Embryonic facial prominence (tissue), 1 donor: ENCODE results near the gene CHMP6.

ENCODE experiments used
- DNase-seq: peaks from one replicate; pipeline ENCODE4 v3.0.0-alpha.2; 2016; ENCODE audit errors: extremely low spot score

The CHMP6 gene

DNA sequence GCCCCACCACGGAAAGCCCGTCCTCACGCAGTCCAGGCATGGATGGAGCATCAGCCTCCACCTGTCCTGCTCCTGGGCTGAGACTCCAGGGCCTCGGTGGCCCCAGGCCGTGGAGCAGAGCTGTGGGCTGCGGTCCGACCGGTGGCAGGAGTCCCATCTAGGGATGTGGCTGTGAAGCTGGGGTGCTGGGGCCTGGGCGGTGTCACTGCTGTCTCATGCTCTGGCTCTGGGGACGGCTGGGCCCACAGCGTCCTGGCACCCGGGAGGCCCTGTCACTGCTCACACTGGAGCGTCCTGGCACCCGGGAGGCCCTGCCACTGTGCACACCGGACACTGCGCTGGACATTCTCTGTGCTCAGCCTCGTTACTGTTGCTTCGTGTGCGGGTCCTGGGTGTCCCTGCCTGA is 51.7 kb downstream of the CHMP6 start:
- no peak for DNase-seq

- no peak for DNase-seq
Observed at GRCh38 chr17:81043725-81044427, 52.2 kb downstream of the CHMP6 start.

- no peak for DNase-seq
Observed at GRCh38 chr17:81044428-81044763, 52.8 kb downstream of the CHMP6 start.

DNA sequence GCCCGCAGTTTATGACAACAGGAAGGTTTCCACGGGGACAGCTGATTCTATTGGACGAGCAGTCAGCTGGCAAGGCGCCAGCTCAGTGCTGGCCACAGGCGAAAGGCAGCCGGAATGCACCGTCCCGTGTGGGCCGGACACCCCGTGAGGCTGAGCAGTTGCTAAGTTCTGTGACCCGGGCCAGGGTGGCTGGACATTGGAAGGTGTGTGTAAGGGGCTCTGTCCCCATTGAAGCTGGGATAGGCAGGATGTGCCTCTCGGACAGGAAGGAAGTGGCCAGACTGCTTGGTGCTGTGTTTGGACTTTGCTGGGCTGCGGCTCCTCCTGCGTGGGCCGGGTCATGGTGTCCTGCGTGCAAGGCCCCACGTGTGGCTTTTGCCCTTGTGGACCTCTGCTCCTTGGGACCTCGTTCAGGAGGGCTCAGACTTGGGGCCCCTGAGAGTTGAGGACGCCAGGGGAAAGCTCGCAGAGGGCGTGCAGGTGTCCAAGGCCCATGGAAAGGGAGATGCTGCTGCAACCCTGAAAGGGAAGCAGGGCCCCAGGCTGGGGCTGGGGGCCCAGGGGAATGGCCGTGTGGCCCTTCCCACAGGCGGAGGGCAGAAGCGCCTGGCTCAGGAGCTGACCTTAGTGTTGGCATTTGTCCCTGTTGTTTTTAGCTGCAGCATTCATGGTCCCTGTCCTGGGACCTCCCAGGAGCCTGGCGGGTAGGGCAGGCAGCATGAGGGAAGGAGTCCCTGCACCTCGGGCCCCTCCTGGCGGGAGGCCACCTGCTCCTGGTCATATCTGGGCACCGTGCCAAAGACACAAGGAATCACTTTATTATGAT is 53.3 kb downstream of the CHMP6 start:
- no peak for DNase-seq

GRCh38 chr17:81045590-81046095 is 54.0 kb downstream of the CHMP6 start:
- DNase-seq = no peak

DNA sequence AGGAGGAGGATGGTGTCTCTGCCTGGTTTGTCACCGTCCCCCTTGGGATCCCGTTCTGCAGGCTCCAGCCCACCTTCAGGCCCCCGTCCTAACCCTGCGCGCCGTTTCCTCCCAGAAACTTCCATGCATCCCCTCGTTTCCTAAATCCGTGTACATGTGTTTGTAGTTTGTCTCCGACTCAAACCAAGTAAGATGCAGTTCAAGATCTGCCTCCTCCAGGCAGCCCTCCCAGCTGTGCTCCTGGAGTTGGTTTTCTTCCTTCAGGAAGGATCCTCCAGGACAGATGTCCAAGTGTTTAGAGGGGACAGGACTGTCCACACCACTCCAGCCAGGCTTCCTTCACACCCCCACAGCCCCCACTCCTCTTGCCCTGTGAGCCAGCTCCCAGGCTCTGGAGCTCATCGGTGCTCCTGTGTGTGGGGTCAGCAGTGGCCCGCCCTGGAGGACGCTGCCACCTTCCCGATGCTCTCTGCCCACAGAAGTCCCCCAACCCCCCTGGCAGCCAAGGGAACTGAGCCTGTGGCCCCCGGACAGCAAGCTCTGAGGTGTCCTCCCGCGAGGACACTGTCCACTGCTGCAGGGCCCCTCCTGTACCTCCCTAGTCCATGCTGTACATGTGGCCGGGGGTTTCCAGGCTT is 54.6 kb downstream of the CHMP6 start:
- DNase-seq = no peak

DNA sequence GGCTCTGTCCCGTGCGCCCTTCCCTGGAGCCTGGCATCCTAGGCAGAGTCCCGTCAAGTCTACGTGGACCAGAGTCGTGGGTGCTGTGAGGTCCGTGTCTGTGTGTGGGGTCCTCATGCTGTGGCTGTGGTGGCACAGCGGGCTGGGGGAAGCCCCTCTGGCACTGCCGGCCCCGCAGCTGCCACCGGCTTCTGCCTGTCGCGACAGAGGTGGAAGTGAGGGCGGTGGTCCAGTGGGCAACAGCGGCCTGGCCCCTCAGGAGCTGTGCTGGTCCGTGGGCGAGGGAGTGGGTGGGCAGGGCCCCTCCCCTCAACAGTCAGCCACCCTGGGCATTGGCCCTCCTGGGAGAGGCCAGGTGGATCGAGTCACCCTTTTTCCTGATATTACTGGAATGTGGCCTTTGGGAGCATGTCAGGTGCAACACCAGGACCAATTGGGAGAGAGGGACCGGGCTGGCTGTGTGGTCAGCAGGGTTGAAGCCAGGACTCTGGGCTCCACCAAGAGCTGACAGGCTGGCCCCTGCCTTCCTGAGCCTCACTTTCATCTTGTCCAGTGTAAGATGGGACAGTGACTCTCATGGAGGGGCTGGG is 55.2 kb downstream of the CHMP6 start:
- DNase-seq = no peak

DNA sequence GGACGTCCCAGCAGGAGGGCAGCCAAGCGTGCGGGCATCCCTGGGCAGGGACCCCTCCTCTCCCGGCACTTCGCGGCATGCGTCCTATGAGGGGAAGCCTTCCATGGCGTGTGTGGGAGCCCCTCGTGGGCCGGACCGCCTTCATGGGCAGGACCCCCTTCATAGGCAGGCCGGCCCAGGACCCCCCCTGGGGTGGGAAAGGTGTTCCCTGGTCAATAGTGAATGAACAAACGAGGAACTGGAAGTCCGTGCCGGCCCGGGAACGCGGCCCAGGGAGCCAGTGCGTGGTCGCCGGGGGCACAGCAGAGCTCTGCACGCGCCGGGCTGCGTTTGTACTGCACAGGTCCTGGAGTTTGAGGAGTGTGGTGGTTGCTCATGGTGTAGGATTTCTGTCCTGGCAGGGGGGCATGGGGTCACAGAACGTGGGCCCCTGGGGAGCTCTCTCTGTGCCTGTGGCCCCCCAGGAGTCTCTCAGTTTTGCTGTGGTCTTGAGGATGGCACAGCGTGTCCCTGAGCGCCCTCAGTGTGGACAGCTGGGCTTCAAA is 57.3 kb downstream of the CHMP6 start:
- DNase-seq = no peak

- no peak for DNase-seq
Observed at GRCh38 chr17:81049372-81049911, 57.8 kb downstream of the CHMP6 start.
